ENCODE measurements around the gene NPC1L1.

GRCh38 chr7:44498230-44498954 is 42.7 kb downstream of the NPC1L1 start:
- TF ChIP-seq CTCF (conservative IDR thresholded peaks at IDR 0.05; ENCODE audit: low read depth, low read length) = no peak
- TF ChIP-seq USF2 (IDR thresholded peaks at IDR 0.05; ENCODE audit: low read depth, low read length) = no peak
- no peak for TF ChIP-seq MAFK (IDR thresholded peaks at IDR 0.05; ENCODE audit: low read depth, low read length)
- TF ChIP-seq POLR2A (IDR thresholded peaks at IDR 0.05; ENCODE audit: low read depth, low read length) = no peak
- TF ChIP-seq RFX5 (IDR thresholded peaks at IDR 0.05; ENCODE audit: low read depth, low read length) = no peak
- TF ChIP-seq BHLHE40 (IDR thresholded peaks at IDR 0.05; ENCODE audit: low read depth, low read length) = no peak
- TF ChIP-seq, protein P1, sequence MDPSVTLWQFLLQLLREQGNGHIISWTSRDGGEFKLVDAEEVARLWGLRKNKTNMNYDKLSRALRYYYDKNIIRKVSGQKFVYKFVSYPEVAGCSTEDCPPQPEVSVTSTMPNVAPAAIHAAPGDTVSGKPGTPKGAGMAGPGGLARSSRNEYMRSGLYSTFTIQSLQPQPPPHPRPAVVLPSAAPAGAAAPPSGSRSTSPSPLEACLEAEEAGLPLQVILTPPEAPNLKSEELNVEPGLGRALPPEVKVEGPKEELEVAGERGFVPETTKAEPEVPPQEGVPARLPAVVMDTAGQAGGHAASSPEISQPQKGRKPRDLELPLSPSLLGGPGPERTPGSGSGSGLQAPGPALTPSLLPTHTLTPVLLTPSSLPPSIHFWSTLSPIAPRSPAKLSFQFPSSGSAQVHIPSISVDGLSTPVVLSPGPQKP (IDR thresholded peaks at IDR 0.05; ENCODE audit: borderline replicate concordance, low read depth, low read length) = no peak
- no peak for TF ChIP-seq MXI1 (IDR thresholded peaks at IDR 0.05; ENCODE audit: borderline replicate concordance, low read depth, low read length)
- no peak for TF ChIP-seq CEBPB (IDR thresholded peaks at IDR 0.05; ENCODE audit: low read depth, low read length)
